ENCODE measurements around the gene CRYBG3. TPM values are rescaled to one million over a fixed set of nuclear protein-coding genes. Genes with fewer than 3 reads are reported as not detected.

CRYBG3 gene
- total and polyA plus RNA-seq, 2 of the 13 experiments (the other 11 are each of a cell fraction or from before 2014, with no cell fraction given), result 3.8 to 15.9 TPM

GRCh38 chr3:97992547-97993173, 170.8 kb downstream of the CRYBG3 start (continued):
- no peak for TF ChIP-seq USF2 (IDR thresholded peaks at IDR 0.05; ENCODE audit: low read depth, low read length)
- TF ChIP-seq USF2 (CRISPR knock-in tag; IDR thresholded peaks at IDR 0.05; ENCODE audit: borderline replicate concordance), result no peak
- 0 out of 2 replicates have a peak, but pooled peaks have one; percentile 38 for TF ChIP-seq ESRRA (CRISPR knock-in tag; IDR thresholded peaks at IDR 0.05; ENCODE audit: low read depth)
- TF ChIP-seq NFYB (CRISPR knock-in tag; IDR thresholded peaks at IDR 0.05), result no peak
- TF ChIP-seq TBX2 (CRISPR knock-in tag; IDR thresholded peaks at IDR 0.05; ENCODE audit: borderline replicate concordance), result peak; percentile 86
- TF ChIP-seq ZNF674 (CRISPR knock-in tag; IDR thresholded peaks at IDR 0.05; ENCODE audit: low read depth), result no peak
- TF ChIP-seq ZFP1 (CRISPR knock-in tag; IDR thresholded peaks at IDR 0.05), result no peak
- TF ChIP-seq ZSCAN31 (CRISPR knock-in tag; IDR thresholded peaks at IDR 0.05; ENCODE audit: low read depth), result no peak
- no peak for TF ChIP-seq PATZ1 (CRISPR knock-in tag; IDR thresholded peaks at IDR 0.05)
- TF ChIP-seq ARID5B (CRISPR knock-in tag; IDR thresholded peaks at IDR 0.05), result peak; percentile 63; the same call in 1 of the 2 replicates
- no peak for TF ChIP-seq ZKSCAN5 (CRISPR knock-in tag; IDR thresholded peaks at IDR 0.05)
- peak; percentile 66 for TF ChIP-seq SALL1 (CRISPR knock-in tag; IDR thresholded peaks at IDR 0.05)
- no peak for TF ChIP-seq PBX2 (CRISPR knock-in tag; IDR thresholded peaks at IDR 0.05)
- no peak for TF ChIP-seq SKIL (CRISPR knock-in tag; IDR thresholded peaks at IDR 0.05; ENCODE audit: borderline replicate concordance)
- TF ChIP-seq DMTF1 (CRISPR knock-in tag; IDR thresholded peaks at IDR 0.05), result no peak
